GM23338 (cell line): ENCODE measurements around the gene RSPH1. TPM values are rescaled to one million over a fixed set of nuclear protein-coding genes. Genes with fewer than 3 reads are reported as not detected.

Experiments
- ATAC-seq: fragments of 200-7000 bp; cut with Tn5 transposase; 3 replicates; pipeline ENCODE4 v1.9.1; 2020
- DNase-seq: peaks from one replicate; pipeline ENCODE4 v3.0.0-alpha.2; 2015; ENCODE audit warnings: low spot score
- H2AFZ ChIP-seq: fragments of 200-600 bp; sonication (generic); 2 replicates; pipeline ENCODE4 v1.8.0; 2016; ENCODE audit warnings: antibody characterized with exemption, mild to moderate bottlenecking, moderate library complexity
- H3F3A ChIP-seq: fragments of 200-600 bp; sonication (generic); replicated peaks from 2 replicates; pipeline ENCODE4 v1.8.0; 2017; ENCODE audit warnings: antibody characterized with exemption, mixed run types, low read depth
- H3K27ac ChIP-seq: fragments of 200-600 bp; sonication (generic); 2 replicates; pipeline ENCODE4 v1.6.1; 2016; ENCODE audit warnings: low read depth
- H3K27me3 ChIP-seq: fragments of 200-600 bp; sonication (generic); 2 replicates; pipeline ENCODE4 v1.8.0; 2016; ENCODE audit warnings: mild to moderate bottlenecking, mixed run types, moderate library complexity; ENCODE audit not compliant: insufficient read depth
- H3K36me3 ChIP-seq: fragments of 200-600 bp; sonication (generic); 2 replicates; pipeline ENCODE4 v1.8.0; 2016; ENCODE audit warnings: mild to moderate bottlenecking; ENCODE audit not compliant: insufficient read depth
- H3K4me1 ChIP-seq: fragments of 200-600 bp; sonication (generic); 2 replicates; pipeline ENCODE4 v1.8.0; 2016; ENCODE audit warnings: mild to moderate bottlenecking, moderate library complexity; ENCODE audit not compliant: insufficient read depth
- H3K4me2 ChIP-seq: fragments of 200-600 bp; sonication (generic); 2 replicates; pipeline ENCODE4 v1.7.1; 2017; ENCODE audit warnings: mixed run types
- H3K4me3 ChIP-seq: fragments of 200-600 bp; sonication (generic); 2 replicates; pipeline ENCODE4 v1.6.1; 2016; ENCODE audit warnings: mixed run types
- H3K79me2 ChIP-seq: fragments of 200-600 bp; sonication (generic); replicated peaks from 2 replicates; pipeline ENCODE4 v1.8.0; 2017; ENCODE audit warnings: mild to moderate bottlenecking; ENCODE audit not compliant: insufficient read depth
- H3K9me2 ChIP-seq: fragments of 200-600 bp; sonication (generic); 2 replicates; pipeline ENCODE4 v1.8.0; 2017; ENCODE audit not compliant: insufficient read depth
- H4K20me1 ChIP-seq: fragments of 200-600 bp; sonication (generic); replicated peaks from 2 replicates; pipeline ENCODE4 v1.8.0; 2017; ENCODE audit warnings: mild to moderate bottlenecking; ENCODE audit not compliant: insufficient read depth
- H3K27ac Mint-ChIP-seq: 2 replicates; pipeline ENCODE4 v1.8.0; 2020; ENCODE audit warnings: inconsistent platforms, mild to moderate bottlenecking, moderate library complexity, mixed read lengths
- H3K27me3 Mint-ChIP-seq: 3 replicates; pipeline ENCODE4 v1.8.0; 2022; ENCODE audit warnings: low read depth, mild to moderate bottlenecking, moderate library complexity, mixed read lengths, inconsistent platforms; ENCODE audit not compliant: insufficient read depth, poor library complexity
- H3K36me3 Mint-ChIP-seq: 3 replicates; pipeline ENCODE4 v1.8.0; 2021; ENCODE audit warnings: low read depth, mild to moderate bottlenecking, inconsistent platforms, moderate library complexity, mixed read lengths
- H3K4me1 Mint-ChIP-seq: 3 replicates; pipeline ENCODE4 v1.8.0; 2020; ENCODE audit warnings: mild to moderate bottlenecking, inconsistent platforms, mixed read lengths
- H3K4me3 Mint-ChIP-seq: 3 replicates; pipeline ENCODE4 v1.8.0; 2021; ENCODE audit warnings: moderate library complexity, mild to moderate bottlenecking, inconsistent platforms, mixed read lengths
- H3K9me3 Mint-ChIP-seq: 3 replicates; pipeline ENCODE4 v1.8.0; 2020; ENCODE audit warnings: moderate library complexity, mild to moderate bottlenecking, inconsistent platforms, mixed read lengths
- EZH2 ChIP-seq: fragments of 200-600 bp; sonication (generic); IDR thresholded peaks from one replicate; pipeline ENCODE4 v1.8.0; 2017; ENCODE audit warnings: antibody characterized with exemption, mild to moderate bottlenecking, low read depth; ENCODE audit not compliant: unreplicated experiment
- NANOG ChIP-seq: IDR thresholded peaks from 2 replicates; pipeline ENCODE4 v1.6.1; 2016; ENCODE audit warnings: antibody characterized with exemption, borderline replicate concordance
- POLR2AphosphoS5 ChIP-seq: IDR thresholded peaks from 2 replicates; pipeline ENCODE4 v1.6.1; 2016; ENCODE audit warnings: antibody characterized with exemption, low read depth
- ZNF331 ChIP-seq: fragments of 250-450 bp; sonication (Bioruptor Pico); IDR thresholded peaks from 2 replicates; pipeline ENCODE4 v1.5.0; 2020; ENCODE audit warnings: low read depth, mild to moderate bottlenecking, moderate library complexity
- polyA plus RNA-seq: library from polyadenylated mRNA; unstranded; fragments of >200 nt; fragmentation: Nextera tagmentation; extraction: Ambion mirVana; gene quantifications from 2 replicates; pipeline ENCODE4 v1.2.1, GENCODE V29; 2016
- total RNA-seq: library from RNA; depleted of rRNA; stranded (reverse); fragments of >200 nt; shearing (Covaris generic); gene quantifications from 2 replicates; pipeline ENCODE4 v1.2.3, GENCODE V29; 2014
- TF ChIP-seq, protein P1 (sequence below): fragments of 250-450 bp; sonication (Bioruptor Pico); IDR thresholded peaks from 2 replicates; pipeline ENCODE4 v1.5.0; 2020; ENCODE audit warnings: mild to moderate bottlenecking, moderate library complexity
- TF ChIP-seq, protein P2 (sequence below): IDR thresholded peaks from 2 replicates; pipeline ENCODE4 v1.6.1; 2016; ENCODE audit warnings: antibody characterized with exemption

Gene RSPH1
- total and polyA plus RNA-seq, 2 experiments from 2014 or later: 0.23 TPM; not detected in 1

DNA sequence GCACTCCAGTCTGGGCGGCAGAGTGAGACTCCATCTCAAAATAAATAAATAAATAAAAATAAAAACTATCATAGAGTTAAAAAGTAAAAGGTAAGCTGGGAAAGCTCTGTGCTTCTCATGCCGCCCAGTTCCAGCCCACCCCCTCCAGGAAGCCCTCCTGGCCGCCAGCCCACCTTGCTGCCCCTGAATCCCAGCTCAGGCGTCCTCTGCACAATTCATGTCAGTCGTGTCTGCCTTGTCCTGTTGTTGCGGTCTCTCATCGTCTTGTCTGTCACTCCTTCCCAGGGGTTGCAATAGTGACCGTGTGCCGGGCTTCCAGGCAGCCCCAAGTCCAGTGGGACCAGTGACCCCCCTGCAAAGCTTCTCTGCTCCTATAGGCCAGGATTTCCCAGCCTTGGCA is 44.1 kb downstream of the RSPH1 start:
- Histone ChIP-seq H3K36me3 (no peaks in the 10 kb centered on the region), H3K4me2 (no peak overlapping the region), H3F3A (no peaks in the 10 kb centered on the region), H2AFZ (no peak overlapping the region), H3K4me1 (no peaks in the 10 kb centered on the region), H4K20me1 (no peaks in the 10 kb centered on the region), H3K27me3 (no peaks in the 10 kb centered on the region), H3K9me2 (no peaks in the 10 kb centered on the region), H3K27ac (no peak overlapping the region), H3K79me2 (no peaks in the 10 kb centered on the region), H3K4me3 (no peak overlapping the region)
- Mint-ChIP-seq H3K9me3 (no peaks in the 10 kb centered on the region), H3K27me3 (peaks cover 8% of the 10 kb centered on the region), H3K4me1 (peaks cover 16% of the 10 kb centered on the region), H3K36me3 (no peaks in the 10 kb centered on the region), H3K27ac (no peak overlapping the region), H3K4me3 (no peak overlapping the region)
- DNase-seq: no peak
- ATAC-seq: no peak
- TF ChIP-seq EZH2 (no peak), POLR2AphosphoS5 (no peak), ZNF331 (CRISPR knock-in tag) (no peak), NANOG (no peak)
- TF ChIP-seq, protein P1, sequence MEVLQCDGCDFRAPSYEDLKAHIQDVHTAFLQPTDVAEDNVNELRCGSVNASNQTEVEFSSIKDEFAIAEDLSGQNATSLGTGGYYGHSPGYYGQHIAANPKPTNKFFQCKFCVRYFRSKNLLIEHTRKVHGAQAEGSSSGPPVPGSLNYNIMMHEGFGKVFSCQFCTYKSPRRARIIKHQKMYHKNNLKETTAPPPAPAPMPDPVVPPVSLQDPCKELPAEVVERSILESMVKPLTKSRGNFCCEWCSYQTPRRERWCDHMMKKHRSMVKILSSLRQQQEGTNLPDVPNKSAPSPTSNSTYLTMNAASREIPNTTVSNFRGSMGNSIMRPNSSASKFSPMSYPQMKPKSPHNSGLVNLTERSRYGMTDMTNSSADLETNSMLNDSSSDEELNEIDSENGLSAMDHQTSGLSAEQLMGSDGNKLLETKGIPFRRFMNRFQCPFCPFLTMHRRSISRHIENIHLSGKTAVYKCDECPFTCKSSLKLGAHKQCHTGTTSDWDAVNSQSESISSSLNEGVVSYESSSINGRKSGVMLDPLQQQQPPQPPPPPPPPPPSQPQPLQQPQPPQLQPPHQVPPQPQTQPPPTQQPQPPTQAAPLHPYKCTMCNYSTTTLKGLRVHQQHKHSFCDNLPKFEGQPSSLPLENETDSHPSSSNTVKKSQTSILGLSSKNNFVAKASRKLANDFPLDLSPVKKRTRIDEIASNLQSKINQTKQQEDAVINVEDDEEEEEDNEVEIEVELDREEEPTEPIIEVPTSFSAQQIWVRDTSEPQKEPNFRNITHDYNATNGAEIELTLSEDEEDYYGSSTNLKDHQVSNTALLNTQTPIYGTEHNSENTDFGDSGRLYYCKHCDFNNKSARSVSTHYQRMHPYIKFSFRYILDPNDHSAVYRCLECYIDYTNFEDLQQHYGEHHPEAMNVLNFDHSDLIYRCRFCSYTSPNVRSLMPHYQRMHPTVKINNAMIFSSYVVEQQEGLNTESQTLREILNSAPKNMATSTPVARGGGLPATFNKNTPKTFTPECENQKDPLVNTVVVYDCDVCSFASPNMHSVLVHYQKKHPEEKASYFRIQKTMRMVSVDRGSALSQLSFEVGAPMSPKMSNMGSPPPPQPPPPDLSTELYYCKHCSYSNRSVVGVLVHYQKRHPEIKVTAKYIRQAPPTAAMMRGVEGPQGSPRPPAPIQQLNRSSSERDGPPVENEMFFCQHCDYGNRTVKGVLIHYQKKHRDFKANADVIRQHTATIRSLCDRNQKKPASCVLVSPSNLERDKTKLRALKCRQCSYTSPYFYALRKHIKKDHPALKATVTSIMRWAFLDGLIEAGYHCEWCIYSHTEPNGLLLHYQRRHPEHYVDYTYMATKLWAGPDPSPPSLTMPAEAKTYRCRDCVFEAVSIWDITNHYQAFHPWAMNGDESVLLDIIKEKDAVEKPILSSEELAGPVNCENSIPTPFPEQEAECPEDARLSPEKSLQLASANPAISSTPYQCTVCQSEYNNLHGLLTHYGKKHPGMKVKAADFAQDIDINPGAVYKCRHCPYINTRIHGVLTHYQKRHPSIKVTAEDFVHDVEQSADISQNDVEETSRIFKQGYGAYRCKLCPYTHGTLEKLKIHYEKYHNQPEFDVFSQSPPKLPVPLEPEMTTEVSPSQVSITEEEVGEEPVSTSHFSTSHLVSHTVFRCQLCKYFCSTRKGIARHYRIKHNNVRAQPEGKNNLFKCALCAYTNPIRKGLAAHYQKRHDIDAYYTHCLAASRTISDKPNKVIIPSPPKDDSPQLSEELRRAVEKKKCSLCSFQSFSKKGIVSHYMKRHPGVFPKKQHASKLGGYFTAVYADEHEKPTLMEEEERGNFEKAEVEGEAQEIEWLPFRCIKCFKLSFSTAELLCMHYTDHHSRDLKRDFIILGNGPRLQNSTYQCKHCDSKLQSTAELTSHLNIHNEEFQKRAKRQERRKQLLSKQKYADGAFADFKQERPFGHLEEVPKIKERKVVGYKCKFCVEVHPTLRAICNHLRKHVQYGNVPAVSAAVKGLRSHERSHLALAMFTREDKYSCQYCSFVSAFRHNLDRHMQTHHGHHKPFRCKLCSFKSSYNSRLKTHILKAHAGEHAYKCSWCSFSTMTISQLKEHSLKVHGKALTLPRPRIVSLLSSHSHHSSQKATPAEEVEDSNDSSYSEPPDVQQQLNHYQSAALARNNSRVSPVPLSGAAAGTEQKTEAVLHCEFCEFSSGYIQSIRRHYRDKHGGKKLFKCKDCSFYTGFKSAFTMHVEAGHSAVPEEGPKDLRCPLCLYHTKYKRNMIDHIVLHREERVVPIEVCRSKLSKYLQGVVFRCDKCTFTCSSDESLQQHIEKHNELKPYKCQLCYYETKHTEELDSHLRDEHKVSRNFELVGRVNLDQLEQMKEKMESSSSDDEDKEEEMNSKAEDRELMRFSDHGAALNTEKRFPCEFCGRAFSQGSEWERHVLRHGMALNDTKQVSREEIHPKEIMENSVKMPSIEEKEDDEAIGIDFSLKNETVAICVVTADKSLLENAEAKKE (CRISPR knock-in tag): no peak
- TF ChIP-seq, protein P2, sequence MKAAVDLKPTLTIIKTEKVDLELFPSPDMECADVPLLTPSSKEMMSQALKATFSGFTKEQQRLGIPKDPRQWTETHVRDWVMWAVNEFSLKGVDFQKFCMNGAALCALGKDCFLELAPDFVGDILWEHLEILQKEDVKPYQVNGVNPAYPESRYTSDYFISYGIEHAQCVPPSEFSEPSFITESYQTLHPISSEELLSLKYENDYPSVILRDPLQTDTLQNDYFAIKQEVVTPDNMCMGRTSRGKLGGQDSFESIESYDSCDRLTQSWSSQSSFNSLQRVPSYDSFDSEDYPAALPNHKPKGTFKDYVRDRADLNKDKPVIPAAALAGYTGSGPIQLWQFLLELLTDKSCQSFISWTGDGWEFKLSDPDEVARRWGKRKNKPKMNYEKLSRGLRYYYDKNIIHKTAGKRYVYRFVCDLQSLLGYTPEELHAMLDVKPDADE: no peak
